Stimulated activated CD4-positive, alpha-beta T cell treated with anti-CD3 and anti-CD28 coated beads, Interleukin-12 subunit alpha, Interleukin-12 subunit beta, amount 100 ng/mL, for 48 hours (primary cell): ENCODE results near the gene CD300C.
"Not testable (repeated sequence)": the region's sequence is repeated elsewhere in the genome, so short reads cannot be mapped to it uniquely, and the experiment has no call there.

Experiments
- DNase-seq, 3 donors: peaks; one replicate each; pipeline ENCODE4 v3.0.0-alpha.2; 2020; ENCODE audit warnings: low read depth in 2 of 3, low spot score in 1 of 3

The CD300C gene

DNA sequence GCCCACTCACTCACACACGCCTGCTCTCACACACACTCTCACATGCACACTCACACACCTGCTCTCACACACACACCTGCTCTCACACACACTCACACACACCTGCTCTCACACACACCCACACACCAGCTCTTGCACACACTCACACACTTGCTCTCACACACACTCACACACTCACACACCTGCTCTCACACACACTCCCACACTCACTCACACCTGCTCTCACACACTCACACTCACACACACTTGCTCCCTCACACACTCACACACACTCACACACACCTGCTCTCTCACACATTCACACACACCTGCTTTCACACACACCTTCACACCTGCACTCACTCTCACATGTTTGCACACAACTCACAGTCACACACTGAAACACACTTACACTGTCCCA, 17.4 kb upstream of the CD300C start:
- DNase-seq: no peak

DNA sequence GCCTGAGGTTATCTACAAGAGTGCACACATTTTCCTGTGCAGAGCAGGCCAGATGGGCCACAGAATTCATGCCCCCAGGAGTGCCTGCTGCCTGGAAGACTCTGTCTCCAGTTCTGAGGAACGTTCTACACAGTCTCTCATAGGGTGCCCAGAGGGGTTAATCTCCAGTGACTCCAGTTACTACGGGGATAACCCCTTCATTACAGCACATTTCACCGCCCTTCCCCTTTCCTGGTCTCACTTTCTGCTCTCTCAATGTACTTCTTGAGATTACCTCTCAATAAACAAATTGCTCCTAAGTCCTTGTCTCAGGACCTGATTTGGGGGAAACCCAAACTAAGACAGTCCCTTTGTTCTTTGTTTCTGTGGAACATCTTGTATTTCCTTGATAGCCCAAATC, 15.7 kb upstream of the CD300C start:
- no peak for DNase-seq

- no peak for DNase-seq
Measured at GRCh38 chr17:74558882-74559519, 13.1 kb upstream of the CD300C start.

DNA sequence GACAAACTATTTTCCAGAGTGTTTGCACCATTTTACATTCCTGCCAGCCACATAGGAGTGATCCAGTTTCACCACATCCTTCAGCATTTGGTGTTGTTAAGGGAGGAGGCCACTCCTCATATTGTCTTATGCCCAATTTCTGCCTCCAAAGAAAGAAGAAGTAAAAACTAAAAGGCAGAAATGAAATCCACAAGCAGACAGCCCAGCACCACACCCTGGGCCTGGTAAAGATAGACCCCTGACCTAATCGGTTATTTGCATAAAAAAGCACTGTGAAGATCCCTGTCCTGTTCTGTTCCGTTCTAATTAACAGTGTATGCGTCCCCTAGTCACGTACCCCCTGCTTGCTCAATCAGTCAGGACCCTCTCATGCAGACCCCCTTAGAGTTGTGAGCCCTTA, 12.5 kb upstream of the CD300C start:
- not testable (repeated sequence) for DNase-seq

DNA sequence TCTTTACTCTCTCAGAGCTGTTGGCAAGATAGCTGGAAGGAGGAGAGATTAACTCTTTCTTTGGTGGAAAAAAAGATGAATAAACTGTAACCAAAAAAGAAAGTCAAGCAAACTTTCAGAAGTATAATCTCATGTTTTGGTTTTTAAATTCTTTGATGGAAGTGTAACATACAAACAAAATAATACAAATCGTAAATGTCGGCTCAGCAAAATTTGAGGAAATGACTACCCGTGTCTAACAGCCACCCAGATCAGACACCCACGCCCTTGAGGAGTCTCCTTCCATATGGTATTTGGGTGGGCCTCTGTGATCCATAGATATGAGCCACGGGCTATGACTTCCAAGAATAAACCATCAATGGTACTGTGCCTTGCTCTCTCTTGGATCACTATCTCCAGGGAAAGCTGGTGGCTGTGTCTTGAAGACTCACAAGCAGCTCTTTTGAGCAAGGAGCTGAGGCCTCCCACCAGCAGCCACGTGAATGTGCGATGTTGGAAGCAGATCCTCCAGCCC, 9.6 kb upstream of the CD300C start:
- DNase-seq: no peak

- no peak for DNase-seq
Measured at GRCh38 chr17:74554909-74555308, 9.0 kb upstream of the CD300C start.

DNA sequence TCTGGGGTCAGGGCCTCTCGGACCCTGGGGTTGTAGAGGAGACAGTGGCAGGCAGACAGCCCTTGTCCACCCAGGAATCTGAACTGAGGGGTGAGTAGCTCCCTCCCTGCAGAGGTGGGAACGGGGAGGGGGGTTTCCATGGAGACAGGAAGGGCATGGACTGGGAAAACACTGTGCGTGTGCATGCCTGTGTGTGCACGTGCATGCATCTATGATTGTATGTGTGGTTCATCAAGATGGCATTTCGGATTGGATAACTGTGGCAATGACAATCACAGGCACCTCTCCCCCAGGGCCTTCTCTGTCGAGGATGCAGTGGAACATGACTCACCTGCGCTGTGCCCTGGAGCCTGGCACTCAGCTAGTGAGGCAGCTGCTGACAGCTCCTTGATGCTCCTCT, 6.1 kb upstream of the CD300C start:
- no peak for DNase-seq

DNA sequence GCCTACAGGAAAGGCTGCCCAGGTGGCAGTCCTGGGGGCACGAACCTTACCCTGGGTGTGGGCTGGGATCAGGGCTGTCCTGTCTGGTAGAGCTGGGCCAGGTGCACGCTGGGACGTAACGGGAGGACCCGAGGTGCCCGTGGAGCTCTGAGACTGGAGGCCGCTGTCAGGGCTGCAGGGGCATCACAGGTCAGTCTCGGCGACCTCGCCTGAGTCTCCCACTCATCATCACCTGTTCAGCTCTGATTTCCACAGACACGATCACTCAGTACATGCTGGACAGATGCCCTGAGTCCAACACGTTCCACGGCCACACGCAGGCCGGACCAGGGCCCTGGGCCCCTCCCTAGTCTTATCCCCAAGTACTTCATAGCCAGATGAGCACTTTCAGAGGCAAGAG, 4.7 kb upstream of the CD300C start:
- no peak for DNase-seq

GRCh38 chr17:74549343-74549742, 3.4 kb upstream of the CD300C start:
- no peak for DNase-seq

DNA sequence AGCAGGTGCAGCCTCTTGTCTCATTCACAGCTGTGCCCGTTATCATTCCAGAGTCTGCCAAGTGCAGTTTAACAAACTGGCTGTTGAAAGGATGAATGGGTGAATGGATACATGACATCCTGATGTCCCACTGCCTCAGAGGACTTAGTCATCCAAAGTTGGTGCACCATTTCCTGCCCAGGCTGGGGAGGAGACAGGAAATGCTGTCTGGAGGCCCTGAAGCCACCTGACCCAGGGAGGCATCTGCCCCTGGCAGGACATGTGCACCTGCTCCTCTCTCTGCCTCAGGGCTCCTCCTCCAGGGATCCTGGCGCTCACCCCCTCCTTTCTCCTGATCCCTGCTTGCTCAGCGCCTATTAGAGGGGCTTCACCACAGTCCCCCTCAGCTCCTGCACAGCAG, 1.8 kb upstream of the CD300C start:
- DNase-seq: no peak

- DNase-seq: no peak
Measured at GRCh38 chr17:74547264-74547663, 1.3 kb upstream of the CD300C start.

- DNase-seq: no peak
Measured at GRCh38 chr17:74546586-74546985, 671 bp upstream of the CD300C start.

DNA sequence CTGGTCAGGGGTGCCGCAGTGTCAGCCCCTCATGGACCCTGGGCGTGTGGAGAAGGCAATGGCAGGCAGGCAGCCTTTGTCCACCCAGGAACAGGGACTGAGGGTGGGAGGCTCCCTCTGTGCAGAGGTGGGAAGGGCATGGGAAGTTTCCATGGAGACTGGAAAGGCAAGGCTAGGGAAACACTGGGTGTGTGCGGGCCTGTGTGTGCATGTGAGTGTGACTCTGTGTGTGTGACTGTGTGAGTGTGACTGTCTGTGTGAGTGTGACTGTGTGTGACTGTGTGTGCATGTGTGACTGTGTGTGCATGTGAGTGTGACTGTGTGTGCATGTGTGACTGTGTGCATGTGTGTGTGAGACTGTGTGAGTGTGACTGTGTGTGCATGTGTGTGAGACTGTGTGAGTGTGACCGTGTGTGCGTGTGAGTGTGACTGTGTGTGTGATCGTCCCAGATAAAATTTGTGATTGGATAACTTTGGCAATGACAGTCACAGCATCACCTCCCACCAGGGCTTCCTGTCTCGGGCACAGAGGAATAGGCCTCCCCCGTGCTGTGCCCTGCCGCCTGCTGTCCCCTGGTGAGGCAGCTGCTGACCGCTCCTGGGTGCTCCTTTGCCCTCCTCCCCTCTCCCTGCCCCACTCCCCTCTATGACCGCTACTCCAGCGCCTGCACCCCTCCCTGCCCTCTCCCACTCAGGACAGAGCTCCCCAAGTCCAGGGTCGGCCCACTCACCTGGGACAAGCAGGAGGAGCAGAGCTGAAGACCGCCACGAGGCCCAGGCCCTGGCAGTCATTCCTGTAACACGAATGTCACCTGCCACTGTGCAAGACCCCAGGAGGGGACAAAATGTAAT, 698 bp downstream of the CD300C start:
- DNase-seq: no peak

DNA sequence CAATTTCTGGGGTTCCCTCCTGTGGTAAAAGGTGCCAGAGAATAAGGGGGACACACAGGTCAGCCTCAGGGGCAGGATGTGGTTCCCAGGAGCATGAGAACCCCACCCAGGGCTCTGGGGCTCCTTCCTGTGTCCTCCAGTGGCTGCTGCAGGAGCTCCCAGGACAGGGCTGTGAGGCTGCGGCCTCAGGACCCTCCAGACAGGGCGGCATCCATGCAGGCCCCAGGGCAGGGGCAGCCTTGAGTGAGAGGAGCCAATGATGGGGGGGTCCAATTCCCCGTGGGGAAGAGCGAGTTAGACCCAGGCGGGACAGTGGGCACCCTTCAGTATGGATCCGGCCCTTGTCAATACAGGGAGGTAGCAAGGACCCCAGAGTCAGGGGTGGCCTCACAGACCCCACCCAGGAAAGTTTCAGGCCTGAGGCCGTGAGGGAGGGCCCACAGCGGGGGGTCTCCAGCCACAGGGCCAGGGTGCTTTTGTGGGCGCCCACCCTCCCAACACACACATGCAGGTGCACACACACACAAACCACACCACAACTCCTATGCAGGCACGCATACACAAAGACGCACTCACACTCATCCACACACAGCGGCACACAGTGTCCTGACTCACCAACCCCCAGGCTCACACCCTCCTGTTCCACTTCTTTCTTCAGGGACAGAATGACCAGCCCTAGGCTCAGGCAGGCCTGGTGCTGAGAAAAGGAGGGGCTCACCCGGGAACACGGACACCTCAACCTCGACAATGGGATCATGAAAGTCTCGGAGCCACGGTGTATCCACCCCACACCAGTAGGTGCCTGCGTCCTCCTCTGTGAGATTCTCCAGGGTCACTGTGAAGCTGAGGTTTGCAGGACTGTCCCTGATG, 1.8 kb downstream of the CD300C start:
- no peak for DNase-seq

- no peak for DNase-seq
Measured at GRCh38 chr17:74543406-74543805, 2.5 kb downstream of the CD300C start.

GRCh38 chr17:74542727-74543383, 3.1 kb downstream of the CD300C start:
- DNase-seq: no peak

GRCh38 chr17:74542166-74542565, 3.7 kb downstream of the CD300C start:
- no peak for DNase-seq

DNA sequence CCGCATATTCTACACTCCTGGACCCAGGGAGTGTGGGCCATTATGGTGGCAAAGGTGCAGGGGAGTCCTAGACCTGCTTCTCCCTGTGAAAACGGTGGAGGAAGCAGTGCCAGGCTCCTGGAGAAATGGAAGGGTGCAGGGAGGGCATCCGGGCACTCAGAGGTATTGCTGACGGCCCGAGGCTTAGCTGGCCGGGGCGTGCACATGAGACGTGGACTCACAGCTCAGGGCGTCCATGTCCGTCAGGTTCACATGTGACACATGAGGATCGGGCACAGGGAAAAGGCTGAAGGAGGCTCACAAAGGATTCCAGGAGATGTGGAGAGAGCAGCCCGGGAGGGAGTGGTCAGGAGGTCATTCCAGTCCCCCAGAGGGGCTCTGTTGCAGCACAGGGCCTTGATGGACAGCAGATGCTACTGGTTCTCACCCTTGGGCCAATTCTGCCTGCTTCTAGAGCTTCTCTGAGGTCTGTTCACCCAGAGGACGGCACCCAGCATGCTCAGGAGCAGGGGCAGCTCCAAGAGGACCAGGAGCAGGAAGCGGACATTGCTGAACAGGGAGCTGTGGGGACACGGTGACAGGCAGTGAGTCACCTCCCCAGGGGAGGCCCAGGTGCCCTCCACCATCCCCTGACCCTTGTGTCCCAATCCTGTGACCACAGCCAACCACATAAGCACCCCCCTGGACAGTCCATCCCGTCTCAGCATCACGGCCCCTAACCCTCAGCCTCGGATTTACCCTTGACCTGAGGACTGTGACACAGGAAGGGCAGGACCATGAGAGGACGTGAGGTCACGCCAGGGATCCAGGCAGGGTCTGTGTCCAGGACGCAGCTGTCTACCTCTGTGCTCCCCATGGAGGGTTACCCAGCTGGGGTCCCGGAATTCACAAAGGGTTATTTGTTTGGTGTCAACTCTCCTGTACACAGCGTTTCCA, 4.5 kb downstream of the CD300C start:
- no peak for DNase-seq

GRCh38 chr17:74539281-74539820, 6.6 kb downstream of the CD300C start:
- no peak for DNase-seq

DNA sequence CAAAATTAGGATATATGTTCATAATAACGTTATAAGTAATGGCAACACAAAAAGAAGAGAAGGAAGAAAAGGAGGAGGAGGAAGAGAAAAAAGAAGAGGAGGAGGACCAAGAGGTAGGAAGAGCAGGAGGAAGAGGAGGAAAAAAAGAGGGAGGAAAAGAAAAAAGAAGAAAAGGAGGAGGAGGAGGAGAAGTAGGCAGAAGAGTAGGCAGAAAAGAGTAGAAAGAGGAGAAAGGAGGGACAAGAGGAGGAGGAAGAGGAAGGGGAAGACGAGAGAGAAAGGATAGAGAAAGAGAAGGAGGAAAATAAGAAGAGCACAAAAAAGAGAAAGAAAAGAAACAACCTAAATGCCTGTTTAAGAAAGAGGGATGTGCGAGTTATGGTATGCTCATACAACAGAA, 9.0 kb downstream of the CD300C start:
- DNase-seq: no peak
